ENCODE measurements around the gene ENTPD6. TPM values are rescaled to one million over a fixed set of nuclear protein-coding genes. Genes with fewer than 3 reads are reported as not detected.

The ENTPD6 gene
- total RNA-seq, 4 donors from 2014 or later, result 20.7 to 47.2 (median 30.7) TPM

DNA sequence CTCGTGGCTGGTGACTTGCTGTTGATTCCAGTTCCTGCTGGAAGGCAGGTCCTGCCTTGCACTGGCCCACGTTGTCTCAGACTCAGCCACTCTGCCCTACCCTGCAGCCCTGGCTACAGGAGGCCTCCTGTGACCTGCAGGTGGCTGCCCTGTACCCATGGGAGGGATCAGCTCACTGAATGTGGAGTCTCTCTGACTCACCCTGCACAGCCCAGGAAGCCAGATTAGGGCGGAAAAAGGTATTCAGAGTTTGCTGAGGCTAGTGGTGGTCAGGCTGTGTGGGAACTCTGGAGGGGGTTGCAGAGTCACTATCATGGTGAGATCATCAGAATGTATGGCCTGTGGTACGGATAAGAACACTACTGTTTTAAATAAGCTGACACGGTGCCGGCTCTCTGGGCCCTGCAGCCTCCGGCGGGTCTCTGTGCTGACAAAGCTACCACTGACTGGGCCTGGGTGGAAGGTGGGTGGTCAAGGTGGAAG, 27.7 kb downstream of the ENTPD6 start:
- intact Hi-C loops (cut with DNase I; ENCODE audit: low total_unique reads), result no loop called here
- Histone ChIP-seq H3K27ac (no peak overlapping the region), H3K9me3 (no peaks in the 10 kb centered on the region), H3K4me1 (peaks cover 0 to 7% of the 10 kb centered on the region in 2 donors), H3K4me3 (no peak overlapping the region), H3K27me3 (no peaks in the 10 kb centered on the region), H3K36me3 (no peaks in the 10 kb centered on the region)
- peak in 1 of 2 donors; percentile 9 for DNase-seq
- no peak for TF ChIP-seq POLR2A (IDR thresholded peaks at IDR 0.05)
- TF ChIP-seq, protein P1, sequence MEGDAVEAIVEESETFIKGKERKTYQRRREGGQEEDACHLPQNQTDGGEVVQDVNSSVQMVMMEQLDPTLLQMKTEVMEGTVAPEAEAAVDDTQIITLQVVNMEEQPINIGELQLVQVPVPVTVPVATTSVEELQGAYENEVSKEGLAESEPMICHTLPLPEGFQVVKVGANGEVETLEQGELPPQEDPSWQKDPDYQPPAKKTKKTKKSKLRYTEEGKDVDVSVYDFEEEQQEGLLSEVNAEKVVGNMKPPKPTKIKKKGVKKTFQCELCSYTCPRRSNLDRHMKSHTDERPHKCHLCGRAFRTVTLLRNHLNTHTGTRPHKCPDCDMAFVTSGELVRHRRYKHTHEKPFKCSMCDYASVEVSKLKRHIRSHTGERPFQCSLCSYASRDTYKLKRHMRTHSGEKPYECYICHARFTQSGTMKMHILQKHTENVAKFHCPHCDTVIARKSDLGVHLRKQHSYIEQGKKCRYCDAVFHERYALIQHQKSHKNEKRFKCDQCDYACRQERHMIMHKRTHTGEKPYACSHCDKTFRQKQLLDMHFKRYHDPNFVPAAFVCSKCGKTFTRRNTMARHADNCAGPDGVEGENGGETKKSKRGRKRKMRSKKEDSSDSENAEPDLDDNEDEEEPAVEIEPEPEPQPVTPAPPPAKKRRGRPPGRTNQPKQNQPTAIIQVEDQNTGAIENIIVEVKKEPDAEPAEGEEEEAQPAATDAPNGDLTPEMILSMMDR (IDR thresholded peaks at IDR 0.05), result no peak

DNA sequence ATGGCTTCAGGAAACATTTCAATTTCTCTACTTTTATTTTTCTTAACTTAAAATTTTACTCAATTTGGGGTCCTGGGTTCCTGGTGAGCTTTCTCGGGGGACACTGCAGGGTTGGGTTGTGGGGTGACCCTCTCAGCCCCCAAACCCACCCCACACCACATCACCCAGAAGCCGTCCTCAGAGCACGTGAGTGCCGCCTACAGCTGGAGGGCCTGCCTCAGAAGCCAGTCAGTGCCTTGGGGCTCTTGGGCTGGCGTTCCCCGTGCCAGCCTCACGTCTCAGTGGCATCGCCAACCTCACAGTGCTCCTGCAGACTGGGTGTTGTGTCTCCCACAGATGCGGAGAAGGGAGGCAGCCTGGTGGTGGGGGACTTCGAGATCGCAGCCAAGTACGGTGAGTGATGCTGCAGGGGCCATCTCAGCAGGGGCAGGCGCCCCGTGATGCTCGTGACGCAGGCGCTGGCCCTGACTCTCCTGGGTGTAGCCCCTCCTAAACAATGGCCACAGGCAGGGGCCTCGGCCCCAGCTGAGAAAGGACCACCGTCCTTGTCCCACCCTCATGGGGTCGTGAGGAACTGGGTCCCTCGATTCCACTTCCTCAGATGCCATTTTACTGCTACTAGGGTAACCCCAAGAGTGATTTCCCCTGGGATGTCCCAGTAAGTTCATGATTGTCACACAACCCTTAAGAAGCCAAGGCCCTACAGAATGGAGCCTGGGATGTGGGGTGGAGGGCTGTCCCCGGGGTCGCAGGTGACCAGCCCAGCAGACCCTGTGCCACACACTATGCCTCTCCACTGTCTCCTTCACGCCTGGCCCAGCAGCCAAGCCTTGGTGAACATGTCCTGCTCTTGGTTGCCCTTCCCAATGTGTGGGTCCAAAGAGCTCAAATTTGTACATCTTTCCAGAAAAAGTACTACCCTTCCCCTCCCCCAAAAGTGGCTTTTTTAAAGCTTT, 28.5 kb downstream of the ENTPD6 start:
- intact Hi-C loops (cut with DNase I; ENCODE audit: low total_unique reads), result no loop called here
- Histone ChIP-seq H3K27ac (no peak overlapping the region), H3K9me3 (no peaks in the 10 kb centered on the region), H3K4me1 (peaks cover 0 to 7% of the 10 kb centered on the region in 2 donors), H3K27me3 (no peaks in the 10 kb centered on the region), H3K36me3 (no peaks in the 10 kb centered on the region), H3K4me3 (no peak overlapping the region)
- DNase-seq, result peak in 1 of 2 donors; percentile 9
- TF ChIP-seq, protein P1 (IDR thresholded peaks at IDR 0.05), result no peak

DNA sequence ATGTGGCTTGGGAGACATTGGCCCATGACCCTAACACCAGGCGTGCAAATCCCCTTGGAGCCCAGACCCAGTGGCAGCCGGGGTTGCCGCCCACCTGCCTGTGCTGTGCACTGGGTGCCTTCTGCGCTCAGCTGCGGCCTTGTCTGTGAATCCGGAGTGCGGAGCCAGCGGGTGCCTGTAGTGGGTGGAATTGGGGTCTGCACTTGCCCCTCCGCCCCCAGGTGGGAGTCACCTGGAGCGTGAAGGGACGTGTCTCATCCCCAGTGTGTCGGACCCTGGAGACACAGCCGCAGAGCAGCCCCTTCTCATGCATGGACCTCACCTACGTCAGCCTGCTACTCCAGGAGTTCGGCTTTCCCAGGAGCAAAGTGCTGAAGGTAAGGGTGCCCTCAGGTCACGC, 29.4 kb downstream of the ENTPD6 start:
- Histone ChIP-seq H3K27ac (no peak overlapping the region), H3K36me3 (no peaks in the 10 kb centered on the region)

DNA sequence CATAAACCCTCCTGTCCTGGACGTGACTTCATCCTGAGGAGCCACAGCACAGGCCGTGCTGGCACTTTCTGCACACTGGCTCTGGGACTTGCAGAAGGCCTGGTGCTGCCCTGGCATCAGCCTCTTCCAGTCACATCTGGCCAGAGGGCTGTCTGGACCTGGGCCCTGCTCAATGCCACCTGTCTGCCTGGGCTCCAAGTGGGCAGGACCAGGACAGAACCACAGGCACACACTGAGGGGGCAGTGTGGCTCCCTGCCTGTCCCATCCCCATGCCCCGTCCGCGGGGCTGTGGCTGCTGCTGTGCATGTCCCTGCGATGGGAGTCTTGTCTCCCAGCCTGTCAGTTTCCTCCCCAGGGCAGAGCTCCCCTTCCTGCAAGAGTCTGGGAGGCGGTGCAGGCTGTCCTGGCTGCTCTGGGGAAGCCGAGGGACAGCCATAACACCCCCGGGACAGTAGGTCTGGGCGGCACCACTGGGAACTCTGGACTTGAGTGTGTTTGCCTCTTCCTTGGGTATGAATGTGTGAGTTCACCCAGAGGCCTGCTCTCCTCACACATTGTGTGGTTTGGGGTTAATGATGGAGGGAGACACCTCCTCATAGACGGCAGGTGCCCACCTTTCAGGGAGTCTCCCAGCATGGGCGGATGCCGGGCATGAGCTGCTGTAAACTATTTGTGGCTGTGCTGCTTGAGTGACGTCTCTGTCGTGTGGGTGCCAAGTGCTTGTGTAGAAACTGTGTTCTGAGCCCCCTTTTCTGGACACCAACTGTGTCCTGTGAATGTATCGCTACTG, 30.3 kb downstream of the ENTPD6 start:
- intact Hi-C loops (cut with DNase I; ENCODE audit: low total_unique reads), result no loop called here
- no peaks in the 10 kb centered on the region for H3K9me3 ChIP-seq
- no peak for TF ChIP-seq POLR2A (IDR thresholded peaks at IDR 0.05)
- TF ChIP-seq, protein P1 (IDR thresholded peaks at IDR 0.05), result no peak
- H3K4me1 ChIP-seq, result peaks cover 0 to 7% of the 10 kb centered on the region in 2 donors
- peak in 1 of 2 donors; percentile 8 for DNase-seq
- no peak overlapping the region for H3K27ac ChIP-seq
- no peaks in the 10 kb centered on the region for H3K27me3 ChIP-seq
- no peaks in the 10 kb centered on the region for H3K36me3 ChIP-seq
- no peak overlapping the region for H3K4me3 ChIP-seq

More for the DNA sequence above, 29.4 kb downstream of the ENTPD6 start:
- Histone ChIP-seq H3K4me1 (peaks cover 0 to 7% of the 10 kb centered on the region in 2 donors), H3K9me3 (no peaks in the 10 kb centered on the region), H3K4me3 (no peak overlapping the region), H3K27me3 (no peaks in the 10 kb centered on the region)
- intact Hi-C loops (cut with DNase I; ENCODE audit: low total_unique reads), result no loop called here
- TF ChIP-seq, protein P1 (IDR thresholded peaks at IDR 0.05), result no peak
- no peak for TF ChIP-seq POLR2A (IDR thresholded peaks at IDR 0.05)
- peak in 1 of 2 donors; percentile 14 for DNase-seq

Data from uterus (tissue), 4 donors.